CD4-positive, alpha-beta T cell treated with Interleukin-6 at 100 ng/mL for 8 hours (primary cell): Measurements from ENCODE around the gene ZBTB12.
A peak's percentile ranks its signal among the peaks of the same experiment; 100 is the strongest.

Experiments
- DNase-seq: peaks from one replicate; pipeline ENCODE4 v3.0.0-alpha.2; 2020; ENCODE audit warnings: mixed read lengths, low spot score

Gene ZBTB12

GRCh38 chr6:31896856-31897611 is 4.9 kb downstream of the ZBTB12 start:
- no peak for DNase-seq

- no peak for DNase-seq
Measured at GRCh38 chr6:31896493-31896855, 5.4 kb downstream of the ZBTB12 start.

- DNase-seq = no peak
Measured at GRCh38 chr6:31892821-31893220, 9.1 kb downstream of the ZBTB12 start.

GRCh38 chr6:31889331-31889972 is 12.4 kb downstream of the ZBTB12 start:
- no peak for DNase-seq

GRCh38 chr6:31888276-31889258 is 13.3 kb downstream of the ZBTB12 start:
- DNase-seq = peak; percentile 34

GRCh38 chr6:31887173-31888007 is 14.5 kb downstream of the ZBTB12 start:
- DNase-seq = no peak

- DNase-seq = no peak
Measured at GRCh38 chr6:31886541-31886991, 15.3 kb downstream of the ZBTB12 start.

- no peak for DNase-seq
Measured at GRCh38 chr6:31884528-31885035, 17.3 kb downstream of the ZBTB12 start.

DNA sequence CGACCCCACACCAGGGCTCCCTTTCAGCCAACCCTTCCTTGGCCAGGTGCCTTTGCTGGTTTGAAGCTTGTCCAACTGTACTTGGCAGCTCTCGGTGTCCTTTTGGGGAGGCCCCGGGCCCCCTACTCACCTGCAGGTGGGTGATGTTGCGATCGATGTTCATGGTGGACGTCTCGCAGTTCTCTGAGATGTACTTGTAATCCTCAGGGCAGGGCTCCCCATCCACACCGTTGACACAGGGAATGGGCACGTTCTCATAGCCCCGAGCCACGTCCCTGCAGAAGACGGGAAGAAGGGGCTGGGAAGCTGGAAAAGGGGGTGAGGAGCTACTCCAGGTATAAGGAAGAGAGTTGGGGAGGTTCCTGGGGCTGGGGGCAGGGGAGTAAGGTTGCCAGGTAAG is 18.2 kb downstream of the ZBTB12 start:
- no peak for DNase-seq

GRCh38 chr6:31882344-31882743 is 19.5 kb downstream of the ZBTB12 start:
- DNase-seq = no peak

DNA sequence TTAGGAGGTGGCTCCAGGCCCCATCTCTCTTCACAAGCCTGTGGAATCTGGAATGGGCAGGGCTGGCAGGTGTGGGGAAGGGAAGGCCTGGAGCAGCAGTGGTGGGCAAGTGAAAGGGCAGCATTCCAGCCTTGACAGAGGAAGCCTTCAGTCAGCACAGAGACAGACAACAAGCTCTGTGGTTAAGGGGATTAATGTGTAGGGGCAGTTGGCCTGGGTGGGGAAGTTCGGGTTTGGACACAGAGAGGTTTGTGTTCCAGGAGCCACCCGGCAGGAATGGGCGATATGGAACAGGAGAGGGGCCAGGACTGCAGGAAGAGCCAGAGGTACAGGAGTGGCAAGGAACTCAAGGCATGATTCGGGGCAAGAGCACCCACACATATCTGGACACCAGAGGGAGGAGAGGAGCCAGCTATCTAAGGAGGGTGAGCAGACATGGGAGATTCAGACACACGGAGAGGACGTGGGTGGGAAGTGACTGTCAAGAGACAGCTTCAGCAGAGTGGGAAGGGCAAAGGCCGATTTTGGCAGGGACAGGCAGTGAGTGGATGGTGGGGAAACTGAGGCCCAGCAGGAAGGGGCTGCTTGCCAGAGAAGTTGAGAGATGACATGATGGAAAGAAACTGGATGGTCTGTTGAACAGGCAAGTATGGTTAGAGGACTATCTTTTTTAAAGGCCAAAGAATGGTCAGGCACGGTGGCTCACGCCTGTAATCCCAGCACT is 20.6 kb downstream of the ZBTB12 start:
- no peak for DNase-seq

DNA sequence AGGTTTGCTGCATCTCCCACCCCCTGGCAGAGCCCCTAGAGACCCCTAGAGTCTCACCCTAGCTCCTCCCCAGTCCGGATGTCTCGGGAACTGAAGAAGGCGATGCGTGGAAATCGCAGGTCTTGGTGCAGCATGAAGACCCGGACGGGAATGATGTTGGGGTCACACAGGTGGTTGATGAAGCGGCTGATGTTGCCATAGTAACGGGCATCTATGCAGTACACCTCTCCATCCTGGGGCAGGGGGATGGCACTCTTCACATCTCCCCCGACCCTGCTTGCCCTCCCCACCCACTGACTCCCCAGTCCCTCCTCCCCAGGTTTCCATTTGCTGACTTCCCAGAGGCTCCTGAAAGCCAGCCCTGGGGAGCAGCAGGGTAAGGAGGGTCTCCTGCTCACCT is 21.3 kb downstream of the ZBTB12 start:
- DNase-seq = no peak

DNA sequence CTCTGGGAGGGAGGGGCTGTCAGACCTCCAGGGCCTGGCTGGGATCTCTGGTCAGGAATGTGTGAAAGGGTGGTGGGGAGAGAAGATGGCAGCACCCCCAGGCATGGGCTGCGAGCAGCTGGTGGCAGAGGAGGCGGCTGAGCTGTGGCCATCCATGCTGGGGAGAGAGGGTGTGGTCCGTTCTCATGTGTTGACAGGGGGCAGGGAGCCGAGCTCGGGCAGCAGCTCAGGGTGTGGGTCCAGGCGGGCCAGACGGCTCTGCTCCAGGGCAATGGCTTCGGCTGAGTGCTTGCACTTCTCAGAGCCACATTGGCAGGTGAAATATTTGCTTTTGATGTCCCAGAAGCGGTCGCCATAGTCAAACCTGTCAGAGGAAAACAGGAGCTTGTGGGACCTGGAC is 22.0 kb downstream of the ZBTB12 start:
- no peak for DNase-seq

- DNase-seq = no peak
Measured at GRCh38 chr6:31879143-31879542, 22.7 kb downstream of the ZBTB12 start.

DNA sequence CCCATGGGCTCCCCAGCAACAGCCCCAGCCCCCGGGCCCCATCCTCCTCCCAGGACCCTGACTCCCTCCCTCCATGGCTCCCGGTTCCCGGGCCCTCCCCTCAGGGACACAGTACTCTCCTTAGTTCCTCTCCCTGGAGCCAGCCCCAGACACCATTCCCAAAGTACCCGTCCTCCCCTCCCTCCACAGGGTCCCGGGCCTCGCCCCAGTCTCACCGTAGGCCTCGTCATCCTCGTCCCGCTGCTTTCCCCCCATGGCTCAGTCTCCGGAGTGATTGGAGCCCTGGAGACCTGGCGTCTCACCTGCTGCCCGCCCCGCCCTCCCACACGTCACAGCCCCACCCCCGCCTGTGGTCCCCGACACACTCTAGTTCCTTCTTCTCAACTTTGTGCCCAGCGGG is 23.2 kb downstream of the ZBTB12 start, which contains the start of gene SLC44A4:
SLC44A4 (minus strand) TSS at position 272 of the 400 bp plus-strand sequence; CDS start at position 255, 17 bp downstream.
- no peak for DNase-seq

DNA sequence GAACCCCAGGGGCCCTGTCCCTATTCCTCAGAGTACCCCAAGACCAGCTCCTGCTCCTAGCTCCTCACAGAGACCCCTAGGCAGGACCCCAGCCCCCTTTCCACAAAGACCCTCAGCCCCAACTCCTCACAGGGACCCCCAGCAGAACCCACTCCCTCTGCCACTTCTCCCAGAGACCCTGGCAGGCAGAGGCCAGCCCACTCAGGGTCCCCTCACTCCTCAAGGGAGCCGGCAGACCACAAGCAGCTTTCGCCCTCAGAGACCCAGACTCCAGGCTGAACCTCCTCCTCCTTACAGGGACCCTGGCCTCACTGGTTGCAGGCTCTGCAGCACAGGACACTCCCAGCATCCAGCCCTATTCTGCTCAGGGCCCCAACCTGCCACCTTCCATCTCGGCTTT is 23.7 kb downstream of the ZBTB12 start:
- DNase-seq = no peak

GRCh38 chr6:31877651-31878161 is 24.2 kb downstream of the ZBTB12 start:
- no peak for DNase-seq

GRCh38 chr6:31877125-31877650 is 24.7 kb downstream of the ZBTB12 start:
- DNase-seq = no peak

DNA sequence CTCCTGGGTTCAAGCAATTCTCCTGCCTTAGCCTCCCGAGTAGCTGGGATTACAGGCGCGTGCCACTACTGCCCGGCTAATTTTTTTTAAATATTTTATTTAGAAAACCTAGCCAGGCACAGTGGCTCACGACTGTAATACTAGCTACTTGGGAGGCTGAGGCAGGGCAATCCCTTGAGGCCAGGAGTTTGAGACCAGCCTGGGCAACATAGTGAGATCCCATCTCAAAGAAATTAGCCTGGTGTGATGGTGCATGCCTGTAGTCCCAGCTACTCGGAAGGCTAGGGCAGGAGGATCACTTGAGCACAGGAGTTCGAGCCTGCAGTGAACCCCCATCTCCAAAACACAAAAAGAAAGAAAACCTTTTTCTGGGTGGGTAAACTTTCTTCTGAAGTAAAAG is 25.5 kb downstream of the ZBTB12 start:
- no peak for DNase-seq

GRCh38 chr6:31875877-31876276 is 26.0 kb downstream of the ZBTB12 start:
- DNase-seq = no peak
